GM18519 (cell line): ENCODE measurements around the gene MRPS24.
"Not testable (repeated sequence)": the region's sequence is repeated elsewhere in the genome, so short reads cannot be mapped to it uniquely, and the experiment has no call there.

Experiments
- ATAC-seq: cut with Tn5 transposase; IDR thresholded peaks from one replicate; pipeline ENCODE4 v1.9.1; 2021; ENCODE audit warnings: mild to moderate bottlenecking, moderate library complexity; ENCODE audit not compliant: unreplicated experiment, low FRiP score

MRPS24 gene

DNA sequence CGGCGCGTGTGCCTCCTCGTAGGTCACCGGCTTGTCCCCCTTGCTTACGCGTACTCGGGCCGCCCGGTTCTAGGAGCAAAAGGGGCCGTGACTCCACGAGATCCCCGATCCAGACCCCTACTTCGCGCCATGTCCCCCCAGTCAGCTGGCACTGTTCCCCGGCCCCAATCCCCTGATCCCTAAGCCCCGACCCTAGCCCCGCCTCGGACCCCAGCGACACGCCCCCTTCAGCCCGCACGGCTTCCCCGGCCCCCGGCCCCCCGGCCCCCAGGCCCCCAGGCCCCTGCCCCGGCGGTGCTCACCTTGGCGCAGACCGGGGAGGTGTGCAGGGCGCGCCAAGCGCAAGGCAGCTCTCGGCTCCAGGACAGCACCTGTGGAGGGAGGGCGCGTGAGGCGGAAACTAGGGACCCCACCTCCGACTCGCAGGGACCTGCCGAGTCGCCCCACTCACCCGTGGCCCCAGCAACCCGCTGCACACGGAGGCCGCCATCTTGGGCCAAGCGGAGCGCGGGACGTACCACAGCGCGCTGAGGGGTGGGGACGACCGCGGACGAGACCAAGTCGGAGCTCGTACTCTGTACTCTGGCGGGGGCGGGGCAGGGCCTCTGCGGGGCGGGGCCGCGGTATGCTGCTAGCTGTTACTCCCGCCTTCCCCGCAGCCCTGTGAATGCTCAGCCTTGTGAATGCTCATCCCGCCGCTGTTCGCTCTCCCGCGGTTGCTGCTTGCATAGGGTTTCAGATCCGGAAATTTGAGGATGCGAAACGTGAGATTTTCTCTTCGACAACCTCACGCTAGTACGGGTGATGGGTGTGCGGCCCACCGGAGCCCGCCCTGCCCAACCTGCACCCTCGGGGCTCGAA, at the start of gene MRPS24:
Gene MRPS24 (minus strand): TSS at position 512 of the 861 bp plus-strand sequence. CDS start 22 bp downstream, at position 490.
- ATAC-seq: peak; percentile 81

DNA sequence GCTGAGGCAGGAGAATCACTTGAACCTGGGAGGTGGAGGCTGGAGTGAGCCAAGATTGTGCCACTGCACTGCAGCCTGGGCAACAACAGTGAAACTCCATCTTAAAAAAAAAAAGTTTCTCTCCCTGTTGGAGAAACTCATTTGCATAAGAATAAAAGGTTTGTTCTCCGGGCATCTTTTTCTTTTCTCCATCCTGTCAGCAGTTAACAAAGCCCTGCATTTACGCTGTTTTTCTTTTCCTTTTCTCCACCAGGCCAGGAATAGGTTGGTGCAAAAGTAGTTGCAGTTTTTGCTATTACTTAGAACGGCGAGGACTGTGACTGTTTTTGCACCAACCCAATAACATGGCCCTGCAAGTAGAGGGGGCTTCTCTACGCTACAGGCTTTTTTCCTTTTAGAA, 46.6 kb upstream of the MRPS24 start:
- ATAC-seq: no peak

DNA sequence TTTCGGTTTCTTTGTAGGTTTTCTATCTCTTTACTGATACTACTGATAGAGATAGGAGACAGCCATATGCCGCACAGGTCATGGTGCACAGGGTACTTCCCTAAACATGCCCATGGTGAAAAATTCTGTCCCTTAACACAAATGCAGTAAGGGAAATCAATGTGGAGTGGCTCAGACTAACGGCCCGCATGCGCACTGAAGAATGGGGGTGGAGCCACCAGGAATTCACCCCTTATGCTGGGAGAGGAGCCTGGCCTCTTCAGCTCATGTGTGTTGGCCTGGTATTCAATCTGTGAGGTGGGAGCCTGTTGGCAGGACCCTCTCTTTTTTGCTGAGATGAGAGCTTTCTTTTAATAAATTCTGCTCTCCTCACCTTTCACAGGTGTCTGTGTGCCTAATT, 45.5 kb upstream of the MRPS24 start:
- no peak for ATAC-seq

DNA sequence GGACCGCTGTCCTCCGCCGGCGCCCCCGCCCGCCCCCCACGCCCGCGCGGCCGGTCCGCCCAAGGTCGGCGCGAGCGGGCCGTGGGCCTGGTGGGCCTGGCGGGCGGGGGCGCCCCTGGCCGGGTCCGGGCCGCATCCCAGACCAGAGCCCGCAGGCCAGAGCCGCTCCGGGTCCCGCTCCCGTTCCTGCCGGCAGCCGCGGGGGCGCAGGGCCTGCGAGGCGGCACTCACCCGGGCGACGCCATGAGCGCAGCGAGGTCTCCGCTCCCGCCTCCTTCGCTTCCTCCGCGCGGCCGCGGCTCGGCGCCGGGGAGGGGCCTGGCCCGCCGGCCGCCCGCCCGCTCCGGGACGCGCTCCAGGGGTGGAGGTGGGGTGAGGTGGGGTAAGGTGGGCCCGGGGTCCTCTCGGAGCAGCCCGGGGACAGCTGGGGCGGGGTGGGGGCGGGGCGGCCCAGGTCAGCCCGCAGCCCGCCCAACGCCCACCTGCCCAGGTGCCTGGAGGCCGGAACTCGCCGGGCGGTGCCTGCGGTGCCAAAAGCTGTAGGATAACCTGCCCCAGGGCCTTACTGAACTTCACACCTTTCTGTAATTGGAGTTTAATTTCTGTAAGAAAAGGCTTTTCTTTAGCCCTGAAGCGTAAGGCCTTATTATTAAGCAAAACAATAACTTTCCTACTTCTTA, 37.2 kb upstream of the MRPS24 start, which contains the start of gene URGCP:
Gene URGCP (minus strand): TSS at position 266 of the 680 bp plus-strand sequence. CDS start 21 bp downstream, at position 245.
- ATAC-seq: peak; percentile 49

DNA sequence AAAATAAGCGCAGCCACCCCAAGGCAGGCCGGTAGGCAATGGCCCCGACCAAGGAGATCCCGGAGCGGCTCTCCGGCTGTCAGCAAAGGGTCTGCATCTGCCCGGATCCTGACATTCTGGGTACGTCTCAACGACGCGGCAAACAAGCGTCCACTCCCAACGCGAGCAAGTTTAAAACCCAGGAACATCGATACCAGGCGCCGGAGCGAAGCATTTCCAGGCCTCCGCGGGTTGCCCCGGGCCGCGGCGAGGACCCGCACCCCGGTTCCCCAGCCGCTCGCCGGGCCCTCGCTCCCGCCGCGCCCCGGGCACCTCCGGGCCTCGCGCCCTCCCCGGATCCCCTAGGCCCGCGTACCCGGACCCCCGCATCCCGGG, 36.6 kb upstream of the MRPS24 start:
- ATAC-seq: peak; percentile 26

DNA sequence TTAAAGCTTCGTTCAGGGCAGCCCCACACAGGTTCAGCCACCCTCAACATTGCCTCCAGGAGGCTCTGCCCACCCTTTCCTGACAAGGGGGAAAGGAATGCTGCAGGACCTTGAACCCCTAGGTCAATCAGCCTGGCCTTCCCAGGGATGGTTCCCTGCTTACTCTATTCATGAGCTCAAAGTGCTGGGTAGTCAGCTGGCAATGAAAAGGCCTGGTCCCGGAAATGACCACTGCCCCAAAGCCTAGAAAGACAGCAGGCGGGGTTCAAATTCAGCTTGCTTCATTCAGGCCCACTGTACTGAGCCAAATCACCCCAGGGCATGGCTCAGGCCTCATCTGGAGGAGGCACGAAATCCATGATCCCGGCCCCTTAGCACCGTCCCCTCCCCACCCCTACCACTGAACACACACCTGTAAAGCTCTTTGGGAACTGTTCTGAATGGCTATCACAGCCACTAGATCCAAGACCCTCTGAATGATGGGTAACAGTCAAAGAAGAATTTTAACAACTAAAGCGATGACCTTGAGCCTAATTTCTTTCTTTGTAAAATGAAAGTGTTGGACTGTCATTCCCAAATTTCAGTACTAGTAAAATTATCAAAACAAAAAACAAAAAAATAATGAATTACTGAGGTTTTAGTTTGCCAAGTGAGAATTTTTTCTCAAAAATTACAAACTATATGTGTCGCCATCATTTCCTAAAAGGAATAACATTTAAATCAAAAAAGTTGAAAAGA, 36.1 kb upstream of the MRPS24 start:
- ATAC-seq: no peak

DNA sequence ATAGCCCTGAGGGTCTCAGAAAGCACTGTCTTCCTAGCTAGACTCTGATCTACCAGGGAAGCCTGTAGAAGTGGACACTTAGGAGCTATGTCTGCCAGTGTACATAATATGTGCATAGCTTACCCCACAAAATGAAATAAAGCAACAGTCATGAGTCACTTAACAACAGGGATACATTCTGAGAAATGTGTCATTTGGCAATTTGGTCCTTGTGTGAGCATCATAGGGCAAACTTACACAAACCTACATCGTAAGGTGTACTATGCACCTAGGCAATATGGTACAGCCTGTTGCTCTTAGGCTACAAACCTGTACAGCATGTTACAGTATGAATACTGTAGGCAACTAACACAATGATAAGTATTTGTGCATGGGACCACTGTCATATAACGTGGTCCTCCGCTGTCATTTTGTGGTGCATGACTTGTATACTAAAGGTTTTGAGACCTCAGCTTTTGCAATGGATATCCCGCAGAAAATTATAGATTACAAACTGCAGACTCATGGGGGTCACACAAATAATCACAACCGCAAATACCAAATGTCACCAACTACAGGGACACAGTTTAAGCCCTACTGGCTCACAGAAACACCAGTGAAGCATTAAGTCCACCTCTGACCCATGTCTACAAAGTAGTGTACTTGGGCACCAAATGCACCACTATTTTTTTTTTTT, 35.4 kb upstream of the MRPS24 start:
- no peak for ATAC-seq

DNA sequence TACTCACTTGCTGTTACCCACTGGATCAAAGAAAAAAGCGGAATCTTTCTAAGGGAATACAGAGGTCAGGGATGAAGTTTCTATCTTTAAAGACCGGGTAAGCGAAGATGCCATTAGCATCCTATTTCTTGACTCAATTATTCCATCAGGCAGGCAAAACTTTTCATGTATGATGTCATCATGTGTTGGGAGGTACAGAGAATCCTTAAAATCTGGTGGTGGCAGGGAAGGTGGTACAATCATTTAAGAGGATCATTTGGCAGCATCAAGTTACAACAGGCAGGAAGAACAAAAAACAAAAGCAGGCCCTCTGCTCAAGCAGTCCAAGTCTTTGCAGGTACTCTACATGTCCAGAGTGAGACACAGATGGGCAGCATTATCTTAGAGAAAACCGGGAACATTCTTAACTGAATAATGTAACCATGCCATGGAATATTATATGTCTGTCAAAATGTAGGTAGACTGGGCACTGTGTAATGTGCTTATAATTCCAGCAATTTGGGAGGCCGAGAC, 33.3 kb upstream of the MRPS24 start:
- no peak for ATAC-seq

DNA sequence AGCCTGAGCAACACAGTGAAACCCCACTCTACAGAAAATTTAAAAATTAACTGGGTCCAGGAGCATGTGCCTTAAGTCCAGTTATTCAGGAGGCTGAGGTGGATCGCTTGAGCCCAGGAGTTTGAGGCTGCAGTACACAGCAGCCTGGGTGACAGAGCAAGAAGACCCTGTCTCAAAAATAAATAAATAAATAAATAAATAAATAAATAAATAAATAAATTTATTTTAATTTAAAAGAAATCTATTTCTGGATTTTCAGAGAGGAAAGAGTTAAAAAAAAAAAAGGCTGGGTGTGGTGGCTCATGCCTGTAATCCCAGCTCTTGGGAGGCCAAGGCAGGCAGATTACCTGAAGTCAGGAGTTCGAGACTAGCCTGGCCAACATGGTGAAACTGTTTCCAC, 29.3 kb upstream of the MRPS24 start:
- ATAC-seq: not testable (repeated sequence)

DNA sequence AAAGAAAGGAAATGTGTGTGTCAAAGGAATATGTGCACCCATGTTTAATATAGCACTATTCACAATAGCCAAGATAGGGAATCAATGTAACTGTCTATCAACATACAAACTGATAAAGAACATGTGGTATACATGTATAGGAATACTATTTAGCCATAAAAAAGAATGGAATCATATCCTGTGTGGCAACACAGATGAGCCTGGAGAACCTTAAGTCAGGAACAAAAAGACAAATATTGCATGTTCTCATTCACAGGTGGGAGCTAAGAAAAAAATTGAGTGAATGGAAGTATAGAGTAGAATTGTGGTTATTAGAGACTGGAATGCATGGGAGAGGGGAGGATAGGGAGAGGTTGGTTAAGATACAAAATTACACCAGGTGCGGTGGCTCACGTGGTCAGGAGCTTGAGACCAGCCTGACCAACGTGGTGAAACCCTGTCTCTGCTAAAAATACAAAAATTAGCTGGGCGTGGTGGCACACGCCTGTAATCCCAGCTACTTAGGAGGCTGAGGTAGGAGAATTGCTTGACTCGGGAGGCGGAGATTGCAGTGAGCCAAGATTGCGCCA, 26.6 kb upstream of the MRPS24 start:
- ATAC-seq: no peak

DNA sequence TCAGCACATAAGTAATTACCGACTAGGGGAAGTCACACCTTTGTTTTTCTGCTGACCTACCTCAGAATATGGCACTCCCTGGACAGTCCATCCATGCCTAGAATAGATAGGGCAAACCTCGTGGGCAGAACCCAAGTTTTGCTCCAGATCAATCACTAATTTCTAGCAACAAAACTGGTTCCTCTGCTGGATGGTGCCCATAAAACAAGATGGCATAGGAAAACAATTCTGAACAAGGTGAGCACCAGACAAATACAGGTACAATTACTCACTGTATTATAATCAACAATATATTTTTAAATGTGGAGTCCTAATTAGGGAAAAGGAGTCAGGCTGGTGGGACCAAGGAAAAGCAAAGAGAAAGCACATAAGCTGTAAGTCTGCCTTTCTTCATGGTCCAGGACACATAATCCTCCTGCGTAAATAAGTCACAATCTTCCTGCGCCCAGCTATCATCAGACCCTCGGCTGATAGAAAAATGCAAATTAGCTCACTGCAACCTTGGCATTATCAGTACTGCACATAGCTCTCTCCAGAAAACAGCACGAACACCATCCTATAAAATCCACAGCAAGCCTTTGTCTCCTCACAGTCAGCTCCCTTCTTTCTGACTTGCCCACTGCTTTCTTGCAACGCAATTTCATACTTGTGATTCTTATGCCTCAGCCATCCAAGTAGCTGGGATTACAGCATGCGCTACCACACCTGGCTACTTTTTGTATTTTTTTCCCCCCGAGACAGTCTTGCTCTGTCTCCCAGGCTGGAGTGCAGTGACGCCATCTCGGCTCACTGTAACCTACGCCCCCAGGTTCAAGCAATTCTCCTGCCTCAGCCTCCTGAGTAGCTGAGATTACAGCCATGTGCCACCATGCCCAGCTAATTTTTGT, 22.0 kb upstream of the MRPS24 start:
- ATAC-seq: no peak

DNA sequence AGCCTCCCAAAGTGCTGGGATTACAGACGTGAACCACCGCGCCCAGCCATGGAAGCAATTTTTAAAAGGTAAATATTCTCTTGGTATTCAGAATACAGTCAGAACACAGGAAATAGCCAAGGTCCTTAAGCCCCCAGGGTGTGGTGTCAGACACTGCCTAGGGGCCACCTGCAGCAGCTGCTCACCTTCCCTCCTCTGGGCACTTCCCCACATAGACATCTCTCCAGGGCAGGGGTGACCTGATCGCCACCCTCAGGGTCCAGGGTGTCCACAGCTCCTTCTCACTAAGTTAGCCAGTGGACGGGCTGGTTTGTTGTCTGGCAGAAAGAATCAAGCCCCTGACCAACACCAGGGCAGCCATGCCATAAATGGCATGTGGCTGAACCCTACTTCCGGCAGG, 21.2 kb upstream of the MRPS24 start:
- ATAC-seq: no peak

DNA sequence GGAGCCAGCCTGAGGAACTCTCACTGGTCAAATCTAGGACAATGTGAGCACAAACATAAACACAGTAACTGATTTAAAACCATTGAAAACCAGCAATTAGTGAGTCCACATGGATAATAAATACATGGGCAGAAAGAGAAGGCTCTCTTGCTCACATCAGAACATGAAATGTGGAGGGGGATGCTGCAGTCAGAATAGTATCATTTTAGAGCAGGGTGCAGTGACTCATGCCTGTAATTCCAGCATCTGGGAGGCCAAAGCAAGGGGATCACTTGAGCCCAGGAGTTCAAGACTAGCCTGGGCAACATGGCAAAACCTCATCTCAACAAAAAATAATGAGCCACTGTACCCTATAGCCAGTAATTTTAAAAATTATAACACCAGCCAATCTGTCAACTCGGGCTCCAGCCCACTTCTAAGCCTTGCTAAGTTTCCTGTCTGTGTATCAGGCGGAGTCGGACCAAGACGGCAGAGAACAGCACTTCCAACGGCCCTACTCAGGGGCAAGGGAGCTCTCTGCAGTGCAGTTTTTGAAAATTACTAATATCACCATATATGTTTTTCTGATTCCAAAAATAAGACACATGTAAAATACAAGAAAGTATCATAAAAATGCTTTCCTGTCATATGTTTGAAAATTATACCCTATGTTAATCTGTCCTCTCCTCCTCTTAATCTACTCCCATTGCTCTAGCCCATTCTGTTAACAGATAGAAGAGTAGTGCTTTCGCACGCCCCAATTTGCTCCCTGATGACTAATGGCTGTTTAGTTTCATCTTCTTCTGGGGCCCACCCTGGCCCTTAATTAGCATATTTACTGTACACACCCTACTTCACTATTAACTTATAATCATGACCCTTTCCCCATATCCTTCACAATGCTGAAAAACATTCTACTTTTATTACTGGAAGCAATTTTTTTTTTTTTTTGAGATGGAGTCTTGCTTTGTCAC, 20.0 kb upstream of the MRPS24 start:
- ATAC-seq: no peak

DNA sequence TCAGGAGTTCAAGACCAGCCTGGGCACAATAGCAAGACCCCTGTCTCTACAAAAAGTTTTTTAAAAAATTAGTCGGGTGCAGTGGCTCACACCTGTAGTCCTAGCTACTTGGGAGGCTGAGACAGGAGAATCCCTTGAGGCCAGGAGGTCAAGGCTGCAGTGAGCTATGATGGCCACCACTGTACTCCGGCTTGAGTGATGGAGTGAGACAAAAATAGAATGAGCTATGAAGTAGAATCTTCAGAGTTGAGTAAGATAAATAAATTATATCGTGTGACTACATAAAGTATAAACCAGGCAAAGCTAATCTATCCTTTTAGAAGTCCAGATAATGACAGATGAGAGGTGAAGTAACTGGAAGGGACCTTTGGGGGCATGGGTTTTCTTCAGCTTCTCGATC, 15.3 kb upstream of the MRPS24 start:
- no peak for ATAC-seq

DNA sequence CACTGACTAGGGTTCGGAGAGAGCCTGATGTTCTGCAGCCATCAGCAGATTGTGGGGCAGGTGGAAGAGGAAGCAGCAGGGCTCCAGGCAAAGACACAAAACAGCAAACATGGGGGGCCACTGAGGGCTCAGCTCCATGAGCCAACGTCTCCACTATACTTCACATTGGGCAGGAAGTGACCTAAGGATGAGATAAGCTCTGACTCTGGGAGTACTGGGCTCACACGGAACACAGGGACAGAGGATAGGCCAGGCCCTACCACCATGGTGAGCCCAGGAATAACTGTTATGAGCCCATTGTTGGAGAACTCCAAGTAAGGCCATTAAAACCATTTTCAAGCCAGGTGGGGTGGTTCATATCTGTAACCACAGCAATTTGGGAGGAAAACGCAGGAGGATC, 14.9 kb upstream of the MRPS24 start:
- ATAC-seq: no peak

DNA sequence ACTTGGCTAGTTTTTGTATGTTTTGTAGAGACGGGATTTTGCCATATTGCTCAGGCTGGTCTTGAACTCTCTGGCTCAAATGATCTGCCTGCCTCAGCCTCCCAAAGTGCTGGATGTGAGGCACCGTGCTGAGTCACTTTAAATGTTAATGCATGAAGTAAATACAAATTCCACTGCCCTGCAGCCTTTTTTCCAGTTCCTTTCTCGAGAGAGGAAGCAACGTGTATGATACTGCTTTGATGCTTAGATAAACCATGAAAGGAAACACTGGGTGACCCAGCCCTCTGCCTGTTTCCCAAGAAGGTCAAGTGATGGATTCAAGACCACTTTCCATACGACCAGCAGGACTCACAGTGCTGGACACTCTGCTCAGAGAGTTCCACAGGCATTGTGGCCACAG, 11.3 kb upstream of the MRPS24 start:
- ATAC-seq: no peak

DNA sequence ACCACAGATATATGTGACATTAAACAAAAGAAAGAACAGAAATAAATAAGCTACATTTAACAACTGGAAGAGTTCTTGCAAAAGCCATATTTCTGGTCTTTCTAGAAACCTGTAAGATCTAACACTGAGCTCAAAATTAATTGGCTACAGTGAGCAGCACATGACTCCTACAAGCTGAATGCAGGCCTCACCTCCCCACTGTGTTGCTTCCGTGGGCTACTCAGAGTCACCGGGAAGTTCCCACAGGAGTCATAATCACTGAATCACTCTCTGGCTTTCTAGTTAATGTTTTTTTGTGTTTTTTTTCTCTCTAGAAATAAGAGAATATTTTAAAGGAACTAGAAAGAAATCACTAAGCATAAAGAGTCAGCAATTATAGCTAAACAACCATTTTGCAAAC, 10.2 kb upstream of the MRPS24 start:
- ATAC-seq: no peak

DNA sequence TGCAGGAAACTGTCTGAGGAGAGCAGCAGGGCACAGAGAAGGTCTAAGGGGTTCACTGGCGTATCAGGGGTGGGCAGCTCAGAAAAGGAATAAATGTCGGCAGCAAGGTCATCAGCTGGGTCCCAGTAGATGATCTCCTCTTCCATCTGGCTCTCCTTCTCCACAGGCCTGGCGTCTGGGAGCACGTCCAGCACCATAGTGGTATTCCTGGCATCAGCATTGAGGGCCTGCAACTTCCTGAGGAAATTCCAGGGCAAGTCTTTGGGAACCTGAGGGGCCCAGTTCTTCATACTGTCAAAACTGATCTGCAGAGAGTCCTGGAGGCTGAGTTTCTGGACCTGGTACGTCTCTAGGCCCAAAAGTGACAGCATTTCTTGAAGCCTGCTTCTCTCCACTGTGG, 9.6 kb upstream of the MRPS24 start:
- no peak for ATAC-seq
